HepG2 (cell line): ENCODE results near the gene LMTK2. TPM values are rescaled to one million over a fixed set of nuclear protein-coding genes. Genes with fewer than 3 reads are reported as not detected.
A peak's percentile ranks its signal among the peaks of the same experiment; 100 is the strongest.

ENCODE experiments used
- ATF3 ChIP-seq: sonication (generic); formaldehyde crosslinking; IDR thresholded peaks from 2 replicates; pipeline ENCODE4 v1.4.0; 2020; ENCODE audit warnings: missing genetic modification reagents
- BCL6 ChIP-seq: IDR thresholded peaks from 2 replicates; pipeline ENCODE4 v1.6.1; 2016; ENCODE audit warnings: missing genetic modification reagents, missing compliant biosample characterization
- ELF1 ChIP-seq: sonication (generic); formaldehyde crosslinking; IDR thresholded peaks from 2 replicates; pipeline ENCODE4 v1.4.0; 2020; ENCODE audit warnings: missing genetic modification reagents
- KIAA2018 ChIP-seq: sonication (generic); formaldehyde crosslinking; IDR thresholded peaks from 2 replicates; pipeline ENCODE4 v1.5.0; 2020; ENCODE audit warnings: mild to moderate bottlenecking, missing genetic modification reagents, borderline replicate concordance
- NPAS2 ChIP-seq: sonication (generic); formaldehyde crosslinking; IDR thresholded peaks from 2 replicates; pipeline ENCODE4 v1.8.0; 2022; ENCODE audit warnings: mild to moderate bottlenecking, missing genetic modification reagents, borderline replicate concordance
- PAX8 ChIP-seq: sonication (generic); formaldehyde crosslinking; IDR thresholded peaks from 2 replicates; pipeline ENCODE4 v1.8.0; 2022; ENCODE audit warnings: mild to moderate bottlenecking, missing genetic modification reagents, borderline replicate concordance
- PHF21A ChIP-seq: sonication (generic); formaldehyde crosslinking; IDR thresholded peaks from 2 replicates; pipeline ENCODE4 v1.5.0; 2020; ENCODE audit warnings: mild to moderate bottlenecking, missing genetic modification reagents
- POLR2G ChIP-seq: fragments of 200-400 bp; formaldehyde crosslinking; IDR thresholded peaks from 2 replicates; pipeline ENCODE4 v1.6.1; 2018; ENCODE audit warnings: mild to moderate bottlenecking, low read depth, low read length, moderate library complexity
- REXO4 ChIP-seq: sonication (generic); formaldehyde crosslinking; IDR thresholded peaks from 2 replicates; pipeline ENCODE4 v1.8.0; 2022; ENCODE audit warnings: missing genetic modification reagents, mild to moderate bottlenecking, borderline replicate concordance
- ZNF34 ChIP-seq: sonication (generic); formaldehyde crosslinking; IDR thresholded peaks from 2 replicates; pipeline ENCODE4 v1.4.0; 2020; ENCODE audit warnings: mild to moderate bottlenecking, missing genetic modification reagents, borderline replicate concordance
- polyA plus RNA-seq, 8 experiments: library from polyadenylated mRNA; depleted of rRNA in 3 of 8; stranded (reverse) in 7 of 8; unstranded in 1 of 8; fragments of >200 nt; fragmentation: Illumina TruSeq in 4 of 8; extraction: Trizol in 4 of 8; gene quantifications; 2 replicates each; pipeline versions ENCODE4 v1.2.1 to v1.2.3, GENCODE V29; 2011 to 2016; ENCODE audit warnings: low read depth in 4 of 8, missing spikeins in 1 of 8, mixed read lengths in 1 of 8; ENCODE audit not compliant: insufficient read depth in 1 of 8
- total RNA-seq, 5 experiments: library from RNA; depleted of rRNA; stranded (reverse); fragments of >200 nt; fragmentation: Illumina TruSeq; extraction: Trizol; gene quantifications; 2 replicates each; pipeline ENCODE4 v1.2.3, GENCODE V29; 2016; ENCODE audit warnings: low read depth in 1 of 5
- TF ChIP-seq, protein P1 (sequence below): sonication (generic); formaldehyde crosslinking; conservative IDR thresholded peaks from 2 replicates; pipeline ENCODE4 v1.8.0; 2022; ENCODE audit warnings: mild to moderate bottlenecking, moderate library complexity, missing genetic modification reagents
- TF ChIP-seq, protein P2 (sequence below): IDR thresholded peaks from 2 replicates; pipeline ENCODE4 v1.6.1; 2016; ENCODE audit warnings: low read depth

LMTK2 gene
- total and polyA plus RNA-seq, 2 of the 13 experiments (the other 11 are each of a cell fraction or from before 2014, with no cell fraction given) = 9.5 to 11.7 TPM

DNA sequence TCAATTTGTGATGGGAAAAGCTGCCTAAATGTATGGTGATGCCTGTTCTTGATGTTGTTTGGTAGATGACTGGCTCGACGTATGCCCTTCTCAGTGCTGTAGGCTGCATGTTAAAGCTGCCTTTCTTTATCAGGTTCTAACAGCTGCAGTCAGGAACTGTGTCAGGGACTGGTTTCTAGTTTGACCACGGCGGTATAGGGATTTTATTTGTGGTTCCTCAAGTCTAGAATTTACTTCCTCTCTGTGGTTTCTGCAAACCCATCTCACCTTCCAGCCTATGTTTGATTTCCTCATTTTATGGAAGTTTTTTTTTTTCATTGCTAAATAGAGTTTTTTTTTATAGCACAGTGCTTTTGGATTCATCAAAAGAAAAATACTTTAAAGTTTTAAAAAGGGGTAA lies 26.5 kb downstream of the LMTK2 start (continued):
- TF ChIP-seq NPAS2 (CRISPR knock-in tag) (no peak), KIAA2018 (CRISPR knock-in tag) (no peak), ZNF34 (CRISPR knock-in tag) (no peak), PAX8 (CRISPR knock-in tag) (no peak), BCL6 (no peak), ATF3 (CRISPR knock-in tag) (no peak), ELF1 (CRISPR knock-in tag) (no peak), PHF21A (CRISPR knock-in tag) (no peak), REXO4 (no peak), POLR2G (0 out of 2 replicates have a peak, but pooled peaks have one; percentile 11)
- TF ChIP-seq, protein P1, sequence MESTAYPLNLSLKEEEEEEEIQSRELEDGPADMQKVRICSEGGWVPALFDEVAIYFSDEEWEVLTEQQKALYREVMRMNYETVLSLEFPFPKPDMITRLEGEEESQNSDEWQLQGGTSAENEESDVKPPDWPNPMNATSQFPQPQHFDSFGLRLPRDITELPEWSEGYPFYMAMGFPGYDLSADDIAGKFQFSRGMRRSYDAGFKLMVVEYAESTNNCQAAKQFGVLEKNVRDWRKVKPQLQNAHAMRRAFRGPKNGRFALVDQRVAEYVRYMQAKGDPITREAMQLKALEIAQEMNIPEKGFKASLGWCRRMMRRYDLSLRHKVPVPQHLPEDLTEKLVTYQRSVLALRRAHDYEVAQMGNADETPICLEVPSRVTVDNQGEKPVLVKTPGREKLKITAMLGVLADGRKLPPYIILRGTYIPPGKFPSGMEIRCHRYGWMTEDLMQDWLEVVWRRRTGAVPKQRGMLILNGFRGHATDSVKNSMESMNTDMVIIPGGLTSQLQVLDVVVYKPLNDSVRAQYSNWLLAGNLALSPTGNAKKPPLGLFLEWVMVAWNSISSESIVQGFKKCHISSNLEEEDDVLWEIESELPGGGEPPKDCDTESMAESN (CRISPR knock-in tag) = no peak
- TF ChIP-seq, protein P2, sequence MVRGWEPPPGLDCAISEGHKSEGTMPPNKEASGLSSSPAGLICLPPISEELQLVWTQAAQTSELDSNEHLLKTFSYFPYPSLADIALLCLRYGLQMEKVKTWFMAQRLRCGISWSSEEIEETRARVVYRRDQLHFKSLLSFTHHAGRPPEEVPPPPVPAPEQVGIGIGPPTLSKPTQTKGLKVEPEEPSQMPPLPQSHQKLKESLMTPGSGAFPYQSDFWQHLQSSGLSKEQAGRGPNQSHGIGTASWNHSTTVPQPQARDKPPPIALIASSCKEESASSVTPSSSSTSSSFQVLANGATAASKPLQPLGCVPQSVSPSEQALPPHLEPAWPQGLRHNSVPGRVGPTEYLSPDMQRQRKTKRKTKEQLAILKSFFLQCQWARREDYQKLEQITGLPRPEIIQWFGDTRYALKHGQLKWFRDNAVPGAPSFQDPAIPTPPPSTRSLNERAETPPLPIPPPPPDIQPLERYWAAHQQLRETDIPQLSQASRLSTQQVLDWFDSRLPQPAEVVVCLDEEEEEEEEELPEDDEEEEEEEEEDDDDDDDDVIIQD (CRISPR knock-in tag) = no peak
